Measurements from ENCODE around the gene ZNF536. TPM values are rescaled to one million over a fixed set of nuclear protein-coding genes. Genes with fewer than 3 reads are reported as not detected.

Gene ZNF536
- total RNA-seq, 1 experiment from 2014 or later, result 0.05 TPM

DNA sequence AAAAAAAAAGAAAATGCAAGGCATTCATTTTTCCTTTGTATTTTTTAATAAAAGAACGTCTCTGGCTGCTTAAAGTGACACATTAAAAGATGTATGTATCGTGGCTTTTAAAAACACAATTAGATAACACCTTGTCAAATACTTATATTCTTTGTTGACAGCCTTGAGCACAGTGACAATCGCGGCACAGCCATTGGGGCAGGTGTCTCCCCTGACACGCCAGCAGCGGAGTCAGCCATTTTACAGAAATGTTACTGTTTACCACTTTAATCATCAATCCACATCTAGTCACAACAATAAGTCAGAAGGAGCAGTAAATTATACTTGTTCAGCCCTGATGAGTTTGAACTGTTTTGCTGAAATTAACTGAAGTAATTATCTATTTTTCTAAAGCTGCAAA is 224.1 kb downstream of the ZNF536 start:
- intact Hi-C loops (cut with micrococcal nuclease; ENCODE audit: unreplicated experiment) (no loop called here), in situ Hi-C loops (cut with HindIII; ENCODE audit: low pct_unique_long_range_greater_than_20kb, low sequenced_read_pairs) (no loop called here)
- no peaks in the 10 kb centered on the region for H3K36me3 ChIP-seq (ENCODE audit: control insufficient read depth, insufficient read depth, low read length)
- ChIA-PET POLR2A (no interaction called here), CTCF (interaction anchor here (0.6 kb wide), 1 partner anchor 47 kb away, joined by 3 read pairs; no protein-coding TSS in a partner anchor)
- no TSS peak for BruUV-seq (replicated peaks)
- ATAC-seq (no peak), DNase-seq (ENCODE audit: low read depth, low spot score) (no peak)
- no peaks in the 10 kb centered on the region for H3K9me3 ChIP-seq (ENCODE audit: control insufficient read depth, insufficient read depth, low read depth, low read length)
- peaks cover 17% of the 10 kb centered on the region for H3K27me3 ChIP-seq (ENCODE audit: control insufficient read depth, insufficient read depth, low read length)
- no peaks in the 10 kb centered on the region for H3K4me1 ChIP-seq (ENCODE audit: control insufficient read depth, insufficient read depth, low read length)
- TF ChIP-seq POLR2AphosphoS5 (IDR thresholded peaks at IDR 0.05; ENCODE audit: low read depth, low read length) (no peak), TCF7L2 (IDR thresholded peaks at IDR 0.05; ENCODE audit: low read depth, low read length) (no peak), SIN3A (IDR thresholded peaks at IDR 0.05; ENCODE audit: borderline replicate concordance, insufficient read depth, low read depth, low read length) (no peak)
- TF ChIP-seq, protein P1, sequence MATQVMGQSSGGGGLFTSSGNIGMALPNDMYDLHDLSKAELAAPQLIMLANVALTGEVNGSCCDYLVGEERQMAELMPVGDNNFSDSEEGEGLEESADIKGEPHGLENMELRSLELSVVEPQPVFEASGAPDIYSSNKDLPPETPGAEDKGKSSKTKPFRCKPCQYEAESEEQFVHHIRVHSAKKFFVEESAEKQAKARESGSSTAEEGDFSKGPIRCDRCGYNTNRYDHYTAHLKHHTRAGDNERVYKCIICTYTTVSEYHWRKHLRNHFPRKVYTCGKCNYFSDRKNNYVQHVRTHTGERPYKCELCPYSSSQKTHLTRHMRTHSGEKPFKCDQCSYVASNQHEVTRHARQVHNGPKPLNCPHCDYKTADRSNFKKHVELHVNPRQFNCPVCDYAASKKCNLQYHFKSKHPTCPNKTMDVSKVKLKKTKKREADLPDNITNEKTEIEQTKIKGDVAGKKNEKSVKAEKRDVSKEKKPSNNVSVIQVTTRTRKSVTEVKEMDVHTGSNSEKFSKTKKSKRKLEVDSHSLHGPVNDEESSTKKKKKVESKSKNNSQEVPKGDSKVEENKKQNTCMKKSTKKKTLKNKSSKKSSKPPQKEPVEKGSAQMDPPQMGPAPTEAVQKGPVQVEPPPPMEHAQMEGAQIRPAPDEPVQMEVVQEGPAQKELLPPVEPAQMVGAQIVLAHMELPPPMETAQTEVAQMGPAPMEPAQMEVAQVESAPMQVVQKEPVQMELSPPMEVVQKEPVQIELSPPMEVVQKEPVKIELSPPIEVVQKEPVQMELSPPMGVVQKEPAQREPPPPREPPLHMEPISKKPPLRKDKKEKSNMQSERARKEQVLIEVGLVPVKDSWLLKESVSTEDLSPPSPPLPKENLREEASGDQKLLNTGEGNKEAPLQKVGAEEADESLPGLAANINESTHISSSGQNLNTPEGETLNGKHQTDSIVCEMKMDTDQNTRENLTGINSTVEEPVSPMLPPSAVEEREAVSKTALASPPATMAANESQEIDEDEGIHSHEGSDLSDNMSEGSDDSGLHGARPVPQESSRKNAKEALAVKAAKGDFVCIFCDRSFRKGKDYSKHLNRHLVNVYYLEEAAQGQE (IDR thresholded peaks at IDR 0.05; ENCODE audit: insufficient read depth in 1 of 2, low read depth in 2 of 2, low read length in 1 of 2), result no peak
- TF ChIP-seq, protein P2, sequence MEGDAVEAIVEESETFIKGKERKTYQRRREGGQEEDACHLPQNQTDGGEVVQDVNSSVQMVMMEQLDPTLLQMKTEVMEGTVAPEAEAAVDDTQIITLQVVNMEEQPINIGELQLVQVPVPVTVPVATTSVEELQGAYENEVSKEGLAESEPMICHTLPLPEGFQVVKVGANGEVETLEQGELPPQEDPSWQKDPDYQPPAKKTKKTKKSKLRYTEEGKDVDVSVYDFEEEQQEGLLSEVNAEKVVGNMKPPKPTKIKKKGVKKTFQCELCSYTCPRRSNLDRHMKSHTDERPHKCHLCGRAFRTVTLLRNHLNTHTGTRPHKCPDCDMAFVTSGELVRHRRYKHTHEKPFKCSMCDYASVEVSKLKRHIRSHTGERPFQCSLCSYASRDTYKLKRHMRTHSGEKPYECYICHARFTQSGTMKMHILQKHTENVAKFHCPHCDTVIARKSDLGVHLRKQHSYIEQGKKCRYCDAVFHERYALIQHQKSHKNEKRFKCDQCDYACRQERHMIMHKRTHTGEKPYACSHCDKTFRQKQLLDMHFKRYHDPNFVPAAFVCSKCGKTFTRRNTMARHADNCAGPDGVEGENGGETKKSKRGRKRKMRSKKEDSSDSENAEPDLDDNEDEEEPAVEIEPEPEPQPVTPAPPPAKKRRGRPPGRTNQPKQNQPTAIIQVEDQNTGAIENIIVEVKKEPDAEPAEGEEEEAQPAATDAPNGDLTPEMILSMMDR (IDR thresholded peaks at IDR 0.05), result no peak
- no peak overlapping the region for H3K4me3 ChIP-seq (ENCODE audit: low read depth in 2 of 2, low read length in 2 of 2)
- H3K27ac ChIP-seq (ENCODE audit: low read length), result no peak overlapping the region

DNA sequence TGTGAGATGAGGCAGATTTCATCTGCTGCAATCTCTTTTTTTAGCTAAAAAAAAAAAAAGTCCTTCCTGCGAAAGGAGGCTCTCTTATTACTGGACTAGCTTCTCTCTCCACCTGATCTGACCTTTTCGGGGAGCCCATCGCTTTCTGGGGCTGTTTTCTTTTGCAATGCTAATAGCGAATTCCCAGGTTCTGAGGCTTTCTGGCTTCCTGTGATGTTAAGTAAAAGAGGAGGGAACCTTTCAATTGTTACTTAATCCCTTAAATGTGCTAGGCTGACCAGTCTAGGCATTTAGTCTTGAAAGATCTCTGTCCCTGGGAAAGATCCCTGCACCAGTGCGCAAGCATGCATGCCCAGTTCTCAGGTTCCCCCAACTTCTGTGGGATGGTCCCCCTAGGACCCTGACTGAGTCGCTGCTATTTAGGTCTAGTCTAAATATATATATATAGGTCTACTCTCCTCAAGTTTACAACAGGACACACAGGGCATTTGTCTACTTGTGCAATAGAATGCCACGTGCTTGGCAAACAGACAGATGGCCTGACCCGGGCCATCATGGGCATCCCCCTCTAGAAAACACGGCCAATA is 224.7 kb downstream of the ZNF536 start:
- DNase-seq (ENCODE audit: low read depth, low spot score) (no peak), ATAC-seq (no peak)
- no TSS peak for BruUV-seq (replicated peaks)
- Histone ChIP-seq H3K27me3 (ENCODE audit: control insufficient read depth, insufficient read depth, low read length) (peaks cover 18% of the 10 kb centered on the region), H3K27ac (ENCODE audit: low read length) (no peak overlapping the region), H3K36me3 (ENCODE audit: control insufficient read depth, insufficient read depth, low read length) (no peaks in the 10 kb centered on the region), H3K4me3 (ENCODE audit: low read depth in 2 of 2, low read length in 2 of 2) (no peak overlapping the region), H3K9me3 (ENCODE audit: control insufficient read depth, insufficient read depth, low read depth, low read length) (no peaks in the 10 kb centered on the region), H3K4me1 (ENCODE audit: control insufficient read depth, insufficient read depth, low read length) (no peaks in the 10 kb centered on the region)
- CTCF ChIA-PET, result no interaction called here
- TF ChIP-seq, protein P2 (IDR thresholded peaks at IDR 0.05), result no peak
- no peak for TF ChIP-seq SIN3A (IDR thresholded peaks at IDR 0.05; ENCODE audit: borderline replicate concordance, insufficient read depth, low read depth, low read length)
- TF ChIP-seq, protein P1 (IDR thresholded peaks at IDR 0.05; ENCODE audit: insufficient read depth in 1 of 2, low read depth in 2 of 2, low read length in 1 of 2), result no peak
- TF ChIP-seq TCF7L2 (IDR thresholded peaks at IDR 0.05; ENCODE audit: low read depth, low read length), result no peak
- TF ChIP-seq POLR2AphosphoS5 (IDR thresholded peaks at IDR 0.05; ENCODE audit: low read depth, low read length), result no peak
- POLR2A ChIA-PET, result no interaction called here
- in situ Hi-C loops (cut with HindIII; ENCODE audit: low pct_unique_long_range_greater_than_20kb, low sequenced_read_pairs), result no loop called here
- intact Hi-C loops (cut with micrococcal nuclease; ENCODE audit: unreplicated experiment), result no loop called here
